ENCODE results near the gene CHMP2A. TPM values are rescaled to one million over a fixed set of nuclear protein-coding genes. Genes with fewer than 3 reads are reported as not detected.

Gene CHMP2A
- total and polyA plus RNA-seq, 2 of the 13 experiments (the other 11 are each of a cell fraction or from before 2014, with no cell fraction given): 49.7 to 55.0 TPM

DNA sequence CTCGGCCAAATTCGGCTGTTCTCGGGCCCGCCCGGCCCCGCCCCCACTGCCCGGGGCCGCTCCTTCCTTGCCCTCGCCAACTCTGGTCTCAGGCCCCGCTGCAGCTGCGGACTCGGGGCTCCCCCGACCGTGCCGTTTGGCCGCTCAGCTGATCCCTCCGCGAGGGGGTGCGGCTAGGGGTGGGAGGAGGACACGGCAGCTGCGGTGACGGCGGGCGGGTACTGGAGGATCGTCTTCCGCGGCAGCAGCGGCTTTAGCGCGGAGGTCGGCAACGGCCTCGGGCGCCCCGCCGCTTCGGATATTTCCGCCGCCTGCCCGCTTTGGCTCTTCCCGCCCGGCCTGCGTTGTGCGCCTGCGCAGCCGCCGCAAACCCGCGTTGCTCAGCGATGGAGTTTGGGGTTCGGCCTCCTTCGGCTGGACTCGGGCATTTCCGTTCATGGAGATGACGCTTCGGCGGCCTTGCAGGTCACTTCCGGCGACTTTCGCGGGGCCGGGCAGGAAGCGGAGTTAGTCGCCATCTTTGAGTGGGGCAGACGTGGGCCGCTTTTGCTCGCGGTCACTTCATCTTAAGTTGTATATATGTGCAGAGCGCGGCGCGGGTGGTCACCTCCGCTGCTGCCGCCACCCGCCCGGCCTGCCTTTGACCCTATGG is 3.8 kb upstream of the CHMP2A start (continued):
- no peak for TF ChIP-seq STAT6 (CRISPR knock-in tag; IDR thresholded peaks at IDR 0.05; ENCODE audit: borderline replicate concordance)
- TF ChIP-seq, protein P1, sequence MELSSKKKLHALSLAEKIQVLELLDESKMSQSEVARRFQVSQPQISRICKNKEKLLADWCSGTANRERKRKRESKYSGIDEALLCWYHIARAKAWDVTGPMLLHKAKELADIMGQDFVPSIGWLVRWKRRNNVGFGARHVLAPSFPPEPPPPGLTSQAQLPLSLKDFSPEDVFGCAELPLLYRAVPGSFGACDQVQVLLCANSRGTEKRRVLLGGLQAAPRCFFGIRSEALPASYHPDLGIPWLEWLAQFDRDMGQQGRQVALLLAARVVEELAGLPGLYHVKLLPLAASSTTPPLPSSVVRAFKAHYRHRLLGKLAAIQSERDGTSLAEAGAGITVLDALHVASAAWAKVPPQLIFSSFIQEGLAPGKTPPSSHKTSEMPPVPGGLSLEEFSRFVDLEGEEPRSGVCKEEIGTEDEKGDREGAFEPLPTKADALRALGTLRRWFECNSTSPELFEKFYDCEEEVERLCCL (CRISPR knock-in tag; IDR thresholded peaks at IDR 0.05; ENCODE audit: borderline replicate concordance): peak; percentile 25; the same call in 1 of the 2 replicates
- TF ChIP-seq SRSF1 (optimal IDR thresholded peaks at IDR 0.05; ENCODE audit: low read depth, low read length): no peak
- TF ChIP-seq PRMT3 (CRISPR knock-in tag; IDR thresholded peaks at IDR 0.05; ENCODE audit: borderline replicate concordance, low read depth): no peak; the same call in 1 of the 2 replicates
- TF ChIP-seq NFE2L1 (CRISPR knock-in tag; IDR thresholded peaks at IDR 0.05; ENCODE audit: borderline replicate concordance): no peak
- TF ChIP-seq, protein P2, sequence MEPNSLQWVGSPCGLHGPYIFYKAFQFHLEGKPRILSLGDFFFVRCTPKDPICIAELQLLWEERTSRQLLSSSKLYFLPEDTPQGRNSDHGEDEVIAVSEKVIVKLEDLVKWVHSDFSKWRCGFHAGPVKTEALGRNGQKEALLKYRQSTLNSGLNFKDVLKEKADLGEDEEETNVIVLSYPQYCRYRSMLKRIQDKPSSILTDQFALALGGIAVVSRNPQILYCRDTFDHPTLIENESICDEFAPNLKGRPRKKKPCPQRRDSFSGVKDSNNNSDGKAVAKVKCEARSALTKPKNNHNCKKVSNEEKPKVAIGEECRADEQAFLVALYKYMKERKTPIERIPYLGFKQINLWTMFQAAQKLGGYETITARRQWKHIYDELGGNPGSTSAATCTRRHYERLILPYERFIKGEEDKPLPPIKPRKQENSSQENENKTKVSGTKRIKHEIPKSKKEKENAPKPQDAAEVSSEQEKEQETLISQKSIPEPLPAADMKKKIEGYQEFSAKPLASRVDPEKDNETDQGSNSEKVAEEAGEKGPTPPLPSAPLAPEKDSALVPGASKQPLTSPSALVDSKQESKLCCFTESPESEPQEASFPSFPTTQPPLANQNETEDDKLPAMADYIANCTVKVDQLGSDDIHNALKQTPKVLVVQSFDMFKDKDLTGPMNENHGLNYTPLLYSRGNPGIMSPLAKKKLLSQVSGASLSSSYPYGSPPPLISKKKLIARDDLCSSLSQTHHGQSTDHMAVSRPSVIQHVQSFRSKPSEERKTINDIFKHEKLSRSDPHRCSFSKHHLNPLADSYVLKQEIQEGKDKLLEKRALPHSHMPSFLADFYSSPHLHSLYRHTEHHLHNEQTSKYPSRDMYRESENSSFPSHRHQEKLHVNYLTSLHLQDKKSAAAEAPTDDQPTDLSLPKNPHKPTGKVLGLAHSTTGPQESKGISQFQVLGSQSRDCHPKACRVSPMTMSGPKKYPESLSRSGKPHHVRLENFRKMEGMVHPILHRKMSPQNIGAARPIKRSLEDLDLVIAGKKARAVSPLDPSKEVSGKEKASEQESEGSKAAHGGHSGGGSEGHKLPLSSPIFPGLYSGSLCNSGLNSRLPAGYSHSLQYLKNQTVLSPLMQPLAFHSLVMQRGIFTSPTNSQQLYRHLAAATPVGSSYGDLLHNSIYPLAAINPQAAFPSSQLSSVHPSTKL (CRISPR knock-in tag; IDR thresholded peaks at IDR 0.05): no peak
- TF ChIP-seq RBFOX2 (IDR thresholded peaks at IDR 0.05; ENCODE audit: low read depth, low read length): peak; percentile 97
- TF ChIP-seq ZNF329 (CRISPR knock-in tag; IDR thresholded peaks at IDR 0.05; ENCODE audit: low read depth): peak; percentile 80; the same call in 1 of the 2 replicates
- peak; percentile 89 for TF ChIP-seq RBM39 (IDR thresholded peaks at IDR 0.05; ENCODE audit: low read depth, low read length, poor library complexity, severe bottlenecking)
- no peak for TF ChIP-seq ARNT (IDR thresholded peaks at IDR 0.05)
- TF ChIP-seq MXI1 (IDR thresholded peaks at IDR 0.05; ENCODE audit: borderline replicate concordance, low read depth, low read length): no peak
- no peak for TF ChIP-seq KLF9 (CRISPR knock-in tag; IDR thresholded peaks at IDR 0.05; ENCODE audit: low read depth)
- TF ChIP-seq EZH2 (conservative IDR thresholded peaks at IDR 0.05; ENCODE audit: low read depth, low read length): no peak
- TF ChIP-seq, protein P3, sequence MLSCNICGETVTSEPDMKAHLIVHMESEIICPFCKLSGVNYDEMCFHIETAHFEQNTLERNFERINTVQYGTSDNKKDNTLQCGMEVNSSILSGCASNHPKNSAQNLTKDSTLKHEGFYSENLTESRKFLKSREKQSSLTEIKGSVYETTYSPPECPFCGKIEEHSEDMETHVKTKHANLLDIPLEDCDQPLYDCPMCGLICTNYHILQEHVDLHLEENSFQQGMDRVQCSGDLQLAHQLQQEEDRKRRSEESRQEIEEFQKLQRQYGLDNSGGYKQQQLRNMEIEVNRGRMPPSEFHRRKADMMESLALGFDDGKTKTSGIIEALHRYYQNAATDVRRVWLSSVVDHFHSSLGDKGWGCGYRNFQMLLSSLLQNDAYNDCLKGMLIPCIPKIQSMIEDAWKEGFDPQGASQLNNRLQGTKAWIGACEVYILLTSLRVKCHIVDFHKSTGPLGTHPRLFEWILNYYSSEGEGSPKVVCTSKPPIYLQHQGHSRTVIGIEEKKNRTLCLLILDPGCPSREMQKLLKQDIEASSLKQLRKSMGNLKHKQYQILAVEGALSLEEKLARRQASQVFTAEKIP (CRISPR knock-in tag; IDR thresholded peaks at IDR 0.05; ENCODE audit: borderline replicate concordance): no peak
- TF ChIP-seq HIVEP1 (CRISPR knock-in tag; IDR thresholded peaks at IDR 0.05): no peak
- TF ChIP-seq ZNF350 (CRISPR knock-in tag; IDR thresholded peaks at IDR 0.05; ENCODE audit: borderline replicate concordance, low read depth): peak; percentile 90
- TF ChIP-seq SAFB2 (CRISPR knock-in tag; IDR thresholded peaks at IDR 0.05; ENCODE audit: borderline replicate concordance, low read depth): no peak
- TF ChIP-seq ZNF761 (CRISPR knock-in tag; conservative IDR thresholded peaks at IDR 0.05): peak; percentile 89; the same call in 1 of the 2 replicates
